ENCODE data around the gene MYH7B. TPM values are rescaled to one million over a fixed set of nuclear protein-coding genes. Genes with fewer than 3 reads are reported as not detected.

MYH7B gene
- total and polyA plus RNA-seq, 2 donors (not counting 1 experiment from before 2014, with no cell fraction given) = 0.03 to 0.33 TPM

DNA sequence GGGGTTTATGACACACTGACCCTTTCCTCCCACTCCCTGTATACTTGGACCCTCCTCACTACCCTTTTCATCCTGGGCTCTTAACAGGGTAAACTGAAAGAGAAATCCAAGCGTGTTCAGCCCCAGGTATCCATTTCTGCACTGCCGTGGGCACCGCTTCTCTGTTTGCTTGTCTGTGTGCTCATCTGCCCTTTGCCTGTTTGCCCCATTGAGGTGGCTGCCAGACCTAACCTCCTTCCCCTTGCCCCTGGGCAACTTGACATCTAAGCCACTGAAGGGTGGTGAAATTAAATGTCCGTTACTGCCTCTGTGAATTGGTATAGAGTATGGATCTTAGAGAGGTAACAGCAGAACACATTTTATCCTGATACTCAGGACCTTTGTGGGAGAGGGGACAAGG is 40.5 kb upstream of the MYH7B start:
- Histone ChIP-seq H3K4me2 (ENCODE audit: extremely low read depth, insufficient read depth, low read length) (no peak overlapping the region), H3K36me3 (ENCODE audit: control insufficient read depth, insufficient read depth, low read length) (peaks cover 11% of the 10 kb centered on the region), H3K4me3 (replicated peaks in 1 of 4; ENCODE audit: control extremely low read depth in 1 of 4, insufficient read depth in 1 of 4, low read depth in 3 of 4, low read length in 4 of 4) (no peak overlapping the region), H3K9me3 (ENCODE audit: control insufficient read depth, insufficient read depth, low read depth, low read length) (no peaks in the 10 kb centered on the region), H3K27me3 (ENCODE audit: control insufficient read depth, insufficient read depth, low read length) (no peaks in the 10 kb centered on the region), H3K27ac (ENCODE audit: insufficient read depth, low read length) (no peak overlapping the region), H2AFZ (ENCODE audit: low read length) (no peak overlapping the region), H3K79me2 (ENCODE audit: control insufficient read depth, insufficient read depth, low read length) (no peaks in the 10 kb centered on the region), H3K4me1 (ENCODE audit: control insufficient read depth, extremely low read depth, insufficient read depth, low read length) (no peaks in the 10 kb centered on the region), H3K9ac (ENCODE audit: insufficient read depth, low read length) (no peak overlapping the region), H4K20me1 (ENCODE audit: control insufficient read depth, extremely low read depth, insufficient read depth, low read length) (no peaks in the 10 kb centered on the region)
- TF ChIP-seq EZH2 (IDR thresholded peaks at IDR 0.05; ENCODE audit: low read length, missing control alignments) (no peak), CTCF (conservative IDR thresholded peaks at IDR 0.05 in 1 of 2, IDR thresholded peaks at IDR 0.05 in 1 of 2; ENCODE audit: low read depth in 1 of 2, low read length in 2 of 2) (no peak)
- DNase-seq (ENCODE audit: low read depth in 2 of 2) = no peak

GRCh38 chr20:34915749-34916455 is 39.8 kb upstream of the MYH7B start:
- DNase-seq (ENCODE audit: low read depth in 2 of 2) = no peak
- Histone ChIP-seq H4K20me1 (ENCODE audit: control insufficient read depth, extremely low read depth, insufficient read depth, low read length) (no peaks in the 10 kb centered on the region), H3K4me1 (ENCODE audit: control insufficient read depth, extremely low read depth, insufficient read depth, low read length) (peaks cover under 1% of the 10 kb centered on the region), H3K4me2 (ENCODE audit: extremely low read depth, insufficient read depth, low read length) (no peak overlapping the region), H2AFZ (ENCODE audit: low read length) (no peak overlapping the region), H3K27ac (ENCODE audit: insufficient read depth, low read length) (no peak overlapping the region), H3K9me3 (ENCODE audit: control insufficient read depth, insufficient read depth, low read depth, low read length) (no peaks in the 10 kb centered on the region), H3K79me2 (ENCODE audit: control insufficient read depth, insufficient read depth, low read length) (no peaks in the 10 kb centered on the region), H3K36me3 (ENCODE audit: control insufficient read depth, insufficient read depth, low read length) (peaks cover 14% of the 10 kb centered on the region), H3K4me3 (replicated peaks in 1 of 4; ENCODE audit: control extremely low read depth in 1 of 4, insufficient read depth in 1 of 4, low read depth in 3 of 4, low read length in 4 of 4) (no peak overlapping the region), H3K27me3 (ENCODE audit: control insufficient read depth, insufficient read depth, low read length) (no peaks in the 10 kb centered on the region), H3K9ac (ENCODE audit: insufficient read depth, low read length) (no peak overlapping the region)
- TF ChIP-seq CTCF (conservative IDR thresholded peaks at IDR 0.05 in 1 of 2, IDR thresholded peaks at IDR 0.05 in 1 of 2; ENCODE audit: low read depth in 1 of 2, low read length in 2 of 2) (no peak), EZH2 (IDR thresholded peaks at IDR 0.05; ENCODE audit: low read length, missing control alignments) (no peak)

GRCh38 chr20:34916774-34917354 is 38.8 kb upstream of the MYH7B start:
- Histone ChIP-seq H3K4me2 (ENCODE audit: extremely low read depth, insufficient read depth, low read length) (no peak overlapping the region), H4K20me1 (ENCODE audit: control insufficient read depth, extremely low read depth, insufficient read depth, low read length) (no peaks in the 10 kb centered on the region), H3K36me3 (ENCODE audit: control insufficient read depth, insufficient read depth, low read length) (peaks cover 14% of the 10 kb centered on the region), H3K9me3 (ENCODE audit: control insufficient read depth, insufficient read depth, low read depth, low read length) (no peaks in the 10 kb centered on the region), H3K4me1 (ENCODE audit: control insufficient read depth, extremely low read depth, insufficient read depth, low read length) (peaks cover 3% of the 10 kb centered on the region), H3K9ac (ENCODE audit: insufficient read depth, low read length) (no peak overlapping the region), H3K27ac (ENCODE audit: insufficient read depth, low read length) (no peak overlapping the region), H3K27me3 (ENCODE audit: control insufficient read depth, insufficient read depth, low read length) (no peaks in the 10 kb centered on the region), H2AFZ (ENCODE audit: low read length) (no peak overlapping the region), H3K4me3 (replicated peaks in 1 of 4; ENCODE audit: control extremely low read depth in 1 of 4, insufficient read depth in 1 of 4, low read depth in 3 of 4, low read length in 4 of 4) (no peak overlapping the region), H3K79me2 (ENCODE audit: control insufficient read depth, insufficient read depth, low read length) (no peaks in the 10 kb centered on the region)
- DNase-seq (ENCODE audit: low read depth in 2 of 2) = no peak
- no peak for TF ChIP-seq CTCF (conservative IDR thresholded peaks at IDR 0.05 in 1 of 2, IDR thresholded peaks at IDR 0.05 in 1 of 2; ENCODE audit: low read depth in 1 of 2, low read length in 2 of 2)
